GM21825 (cell line): ENCODE results near the gene HSD3B1.
"Not testable (repeated sequence)": the region's sequence is repeated elsewhere in the genome, so short reads cannot be mapped to it uniquely, and the experiment has no call there.

Experiments used
- ATAC-seq: cut with Tn5 transposase; IDR thresholded peaks from one replicate; pipeline ENCODE4 v1.9.1; 2021; ENCODE audit warnings: mild to moderate bottlenecking, moderate library complexity; ENCODE audit not compliant: unreplicated experiment

The HSD3B1 gene

DNA sequence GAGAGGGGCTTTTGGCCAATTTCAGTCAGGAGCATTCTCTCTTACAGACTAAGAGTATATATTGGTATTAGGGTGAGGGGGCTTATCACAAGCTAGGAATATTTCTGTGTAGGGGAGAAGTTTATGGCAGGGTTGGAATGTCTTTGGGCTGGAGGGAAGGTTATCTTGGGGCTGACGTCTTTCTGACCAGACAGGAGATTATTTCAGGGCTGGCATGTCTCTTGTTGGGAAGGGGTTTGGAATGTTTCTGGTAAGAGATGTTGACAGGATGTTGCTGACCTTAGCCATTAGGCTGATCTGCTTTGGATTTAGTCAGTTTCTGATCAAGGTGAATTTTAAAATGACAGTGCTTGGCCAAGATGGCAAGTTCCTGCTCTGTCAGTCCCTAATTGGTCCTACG is 17.8 kb upstream of the HSD3B1 start:
- no peak for ATAC-seq

DNA sequence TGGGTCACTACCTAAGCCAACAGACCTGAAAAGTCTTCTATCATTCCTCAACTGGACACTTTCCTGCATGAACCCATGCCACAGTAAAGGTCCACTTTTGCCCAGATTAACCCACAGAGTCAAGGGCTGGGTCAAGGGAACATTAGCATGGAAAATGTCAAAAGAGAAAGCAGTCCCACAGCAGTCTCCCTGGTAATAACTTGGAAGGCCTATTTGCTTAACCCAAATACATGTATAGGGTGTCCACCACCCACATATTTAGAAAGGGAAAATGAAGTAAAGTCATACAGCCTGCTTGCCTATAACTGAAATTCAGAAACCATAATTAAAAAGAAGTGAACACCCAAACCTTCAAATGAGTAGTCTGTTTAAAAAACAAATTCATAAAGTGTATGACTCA is 16.1 kb upstream of the HSD3B1 start:
- ATAC-seq = no peak

DNA sequence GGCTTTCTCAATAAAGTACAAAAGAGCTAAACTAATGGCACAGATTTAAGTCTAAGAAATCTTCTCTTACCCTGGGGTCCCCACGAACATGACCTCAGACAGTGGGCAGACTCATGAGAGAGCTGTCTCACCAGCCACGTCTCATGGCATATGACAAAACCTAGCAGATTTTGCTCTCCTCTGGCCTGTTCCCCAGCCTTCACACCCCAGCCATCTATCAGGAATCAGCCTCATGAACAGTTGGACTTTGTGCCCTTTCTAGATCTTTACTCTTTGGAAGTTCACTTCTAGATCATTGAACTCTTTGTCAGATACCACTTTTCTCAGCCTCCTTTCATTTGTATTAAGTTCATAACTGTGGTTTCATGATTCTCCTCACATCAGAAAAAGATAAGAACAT is 14.2 kb upstream of the HSD3B1 start:
- no peak for ATAC-seq

DNA sequence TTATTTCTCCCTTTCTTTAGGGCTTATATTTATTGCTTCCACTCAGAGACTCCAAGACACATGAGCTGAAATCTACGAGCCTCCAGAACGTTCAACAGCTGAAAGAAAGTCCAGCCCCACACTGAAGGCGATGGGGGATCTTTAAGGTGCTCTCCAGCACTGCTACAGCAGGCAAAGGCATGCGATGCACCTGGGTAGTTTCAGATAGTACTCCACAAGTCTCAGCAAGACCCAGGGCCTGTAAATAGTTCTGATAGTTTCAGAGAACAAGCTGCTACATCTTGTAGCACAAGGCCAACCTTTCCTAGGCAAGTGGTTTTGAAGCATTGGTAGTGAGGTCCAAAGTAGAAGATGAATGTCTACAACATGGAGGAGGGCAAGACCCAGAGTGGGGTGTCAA is 2.2 kb upstream of the HSD3B1 start:
- ATAC-seq = no peak

DNA sequence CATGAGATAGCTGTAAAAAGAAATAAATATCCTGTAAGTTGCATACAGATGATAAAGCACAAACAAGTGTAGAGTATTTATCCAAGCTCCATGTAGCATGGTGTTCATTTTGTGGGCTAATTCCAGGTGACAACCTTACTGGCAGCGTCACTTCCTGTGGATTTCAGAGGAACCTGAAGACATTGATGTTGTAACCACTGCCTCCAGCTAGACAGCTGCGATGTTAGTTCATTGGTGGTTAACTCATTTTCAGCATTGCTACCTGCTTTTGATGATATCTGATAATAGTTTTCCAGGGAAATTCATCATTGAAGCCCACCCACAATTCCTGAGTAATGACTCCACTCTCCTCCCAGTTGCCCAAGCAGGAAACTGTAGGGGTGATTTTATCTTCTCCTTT is 3.0 kb downstream of the HSD3B1 start:
- ATAC-seq = no peak

DNA sequence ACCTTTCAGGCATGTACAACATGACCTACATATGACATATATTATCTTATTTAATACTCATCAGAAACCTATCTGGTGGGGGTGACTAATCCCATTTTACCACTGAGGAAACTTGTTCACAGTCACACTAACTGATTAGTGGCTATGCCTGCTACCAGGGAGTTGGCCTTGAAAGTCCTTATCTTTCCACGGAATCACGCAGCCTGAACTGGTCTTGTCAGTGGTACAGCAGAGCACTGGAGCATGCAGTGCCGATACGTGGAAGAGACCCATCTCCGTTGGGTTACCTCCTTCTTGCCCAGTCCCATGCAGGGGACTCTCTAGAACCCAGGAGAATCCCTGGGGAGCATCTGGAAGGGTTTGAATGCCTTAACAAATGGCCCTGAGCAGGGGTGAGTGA is 8.2 kb downstream of the HSD3B1 start:
- ATAC-seq = no peak

DNA sequence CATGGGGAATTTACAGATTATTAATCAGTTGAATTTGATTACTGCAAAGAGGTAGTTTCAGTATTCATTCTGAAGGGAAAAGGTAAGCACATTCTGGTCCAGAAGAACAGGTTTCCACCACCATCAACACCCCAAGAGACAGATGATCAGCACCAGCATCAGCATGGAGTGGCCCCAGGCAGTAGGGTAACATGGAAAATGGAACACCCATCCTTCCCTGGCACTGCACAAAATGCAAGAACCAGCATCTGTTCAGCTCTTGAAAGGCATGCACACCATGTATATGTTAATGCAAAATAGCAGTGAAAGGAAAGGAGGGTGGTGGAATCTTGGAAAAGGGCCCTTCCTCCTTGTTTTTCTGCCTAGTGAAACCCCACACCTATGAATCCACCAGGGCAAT is 9.2 kb downstream of the HSD3B1 start:
- ATAC-seq = no peak

DNA sequence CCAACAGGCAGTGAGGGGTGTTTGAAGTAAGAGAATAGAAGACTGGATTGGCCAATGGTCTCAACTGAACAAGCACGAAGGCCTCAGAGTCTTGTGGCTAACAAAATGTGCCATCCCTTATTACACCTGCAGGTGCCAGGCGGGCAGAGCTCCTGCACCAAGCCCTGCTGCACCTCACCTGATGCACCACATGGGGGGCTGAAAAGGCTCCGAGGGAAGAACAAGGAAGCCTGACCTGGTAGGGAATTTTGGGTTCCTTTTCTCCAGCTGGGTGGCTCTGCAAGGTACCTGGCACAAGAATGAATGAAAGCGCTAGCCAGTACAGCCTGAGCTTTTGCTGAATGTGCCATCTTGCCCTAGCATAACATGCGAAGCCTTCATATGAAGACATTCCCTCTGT is 9.7 kb downstream of the HSD3B1 start:
- no peak for ATAC-seq

DNA sequence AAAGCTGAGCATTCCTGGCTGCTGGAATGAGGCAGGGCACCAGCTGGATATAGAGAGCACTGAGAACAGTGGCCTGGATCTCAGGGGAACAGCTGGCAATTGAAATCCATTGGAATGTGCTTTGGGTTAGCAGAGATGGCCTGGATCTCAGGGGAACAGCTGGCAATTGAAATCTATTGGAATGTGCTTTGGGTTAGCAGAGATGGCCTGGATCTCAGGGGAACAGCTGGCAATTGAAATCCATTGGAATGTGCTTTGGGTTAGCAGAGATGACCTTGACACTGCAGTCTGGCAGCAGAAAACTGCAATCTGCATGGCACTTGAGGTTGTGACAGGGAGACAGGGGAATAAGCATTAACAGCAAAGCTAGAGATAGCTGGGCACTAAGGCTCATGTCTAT is 10.7 kb downstream of the HSD3B1 start:
- ATAC-seq = not testable (repeated sequence)

DNA sequence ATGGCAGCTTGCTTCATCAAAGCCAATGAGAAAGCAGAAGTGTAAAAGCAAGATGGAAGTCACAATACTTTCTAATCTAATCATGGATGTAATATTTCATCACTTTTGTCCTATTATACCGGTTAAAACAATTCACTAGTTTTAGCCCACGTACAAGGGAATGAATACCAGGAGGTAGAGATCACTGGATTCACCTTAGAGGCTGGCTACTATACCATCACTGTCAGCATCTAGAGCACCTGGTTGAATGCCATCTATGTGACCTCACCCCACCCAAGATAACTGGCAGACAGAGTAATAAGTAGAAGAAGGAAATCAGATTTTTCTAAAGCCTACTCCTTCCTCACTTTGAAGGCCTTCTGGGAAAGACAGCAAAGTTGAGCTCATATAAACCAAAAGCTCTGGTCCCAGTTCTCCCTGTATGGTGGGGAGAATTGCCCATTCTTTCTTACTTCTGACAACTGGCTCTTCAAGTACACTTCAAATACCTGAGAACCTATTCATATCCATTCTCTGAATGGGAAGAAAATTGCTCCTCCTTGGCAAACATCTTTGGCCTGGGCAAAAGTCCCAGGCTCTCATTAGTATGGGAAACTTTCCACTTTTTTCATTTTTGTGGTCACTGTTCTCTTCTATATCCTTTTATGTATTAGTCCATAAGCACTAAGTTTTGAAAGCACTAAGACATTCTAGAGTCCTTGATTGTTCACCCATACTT is 24.8 kb downstream of the HSD3B1 start:
- no peak for ATAC-seq

DNA sequence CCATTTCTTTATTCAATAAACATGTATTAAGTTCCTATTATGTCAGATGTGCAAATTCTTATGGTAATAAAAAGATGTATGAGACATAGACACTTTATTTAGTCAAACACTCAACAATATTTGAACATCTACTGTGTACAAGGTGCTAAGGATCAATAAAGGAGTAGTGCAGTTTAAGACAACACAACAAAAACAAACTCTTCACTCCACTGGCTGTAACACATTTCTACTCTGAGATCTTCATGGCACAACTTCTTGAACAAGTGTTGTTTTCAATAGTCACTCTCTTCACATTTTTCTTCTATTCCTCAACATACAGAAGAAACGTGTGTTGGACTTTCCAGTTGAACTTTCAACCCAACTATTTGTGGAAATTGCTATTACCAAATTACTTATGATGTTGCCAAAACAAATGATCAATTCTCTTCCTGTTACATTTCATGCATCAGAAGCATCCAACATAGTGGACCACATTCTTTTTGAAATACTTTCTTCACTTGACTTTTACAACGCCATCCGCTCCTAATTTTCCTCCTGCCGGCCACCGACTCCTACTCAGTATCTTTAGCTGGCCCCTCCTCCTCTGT is 25.4 kb downstream of the HSD3B1 start:
- ATAC-seq = no peak

DNA sequence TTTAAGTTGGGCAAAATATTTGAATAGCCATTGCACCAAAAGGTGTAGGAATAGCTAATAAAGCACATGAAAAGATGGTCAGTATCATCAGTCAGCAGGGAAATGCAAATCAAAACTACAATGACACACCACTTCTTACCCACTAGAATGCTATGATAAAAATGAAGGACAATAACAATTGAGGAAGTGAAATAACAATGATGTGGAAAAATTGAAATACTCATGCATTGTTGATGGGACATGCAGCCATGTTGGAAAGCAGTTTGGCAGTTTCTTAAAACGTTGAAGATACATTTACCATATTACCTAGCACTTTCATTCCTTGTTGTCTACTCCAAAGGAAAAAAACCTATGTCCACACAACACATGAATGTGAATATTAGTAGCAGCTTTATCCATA is 28.4 kb downstream of the HSD3B1 start:
- no peak for ATAC-seq

DNA sequence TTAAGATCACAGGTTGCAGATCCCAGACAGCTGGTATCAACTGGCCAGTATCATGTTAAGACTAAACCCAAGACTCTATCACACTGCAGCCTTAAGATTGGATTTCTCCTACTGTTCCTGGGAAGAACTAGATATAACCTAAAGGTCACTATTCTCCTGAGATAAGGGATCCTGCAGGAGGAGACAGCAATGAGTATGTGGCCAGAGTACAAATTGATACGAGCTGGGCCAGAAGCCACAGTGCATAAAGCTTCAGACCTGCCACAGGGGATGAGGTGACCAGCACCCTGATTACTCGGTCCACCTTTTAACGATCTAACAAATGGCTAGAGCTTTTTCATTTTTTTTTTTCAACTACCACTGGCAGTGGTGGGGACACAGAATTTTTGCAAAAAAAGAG is 31.0 kb downstream of the HSD3B1 start:
- ATAC-seq = no peak

DNA sequence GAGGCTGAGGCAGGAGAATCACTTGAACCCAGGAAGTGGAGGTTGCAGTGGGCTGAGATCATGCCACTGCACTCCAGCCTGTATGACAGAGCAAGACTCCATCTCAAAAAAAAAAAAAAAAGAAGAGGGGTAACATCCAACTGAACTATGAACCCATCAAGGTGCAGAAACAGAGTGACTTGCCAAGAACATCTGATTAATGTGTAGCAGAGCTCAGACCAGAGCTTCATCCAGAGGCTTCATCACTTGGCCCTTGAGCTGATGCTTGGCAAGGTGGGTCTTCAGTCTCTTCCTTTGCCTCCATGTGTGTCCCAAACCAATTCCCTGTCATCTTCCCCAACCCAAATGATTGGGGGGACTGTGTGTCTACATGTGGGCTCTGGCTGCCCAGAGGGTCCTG is 32.6 kb downstream of the HSD3B1 start:
- no peak for ATAC-seq

DNA sequence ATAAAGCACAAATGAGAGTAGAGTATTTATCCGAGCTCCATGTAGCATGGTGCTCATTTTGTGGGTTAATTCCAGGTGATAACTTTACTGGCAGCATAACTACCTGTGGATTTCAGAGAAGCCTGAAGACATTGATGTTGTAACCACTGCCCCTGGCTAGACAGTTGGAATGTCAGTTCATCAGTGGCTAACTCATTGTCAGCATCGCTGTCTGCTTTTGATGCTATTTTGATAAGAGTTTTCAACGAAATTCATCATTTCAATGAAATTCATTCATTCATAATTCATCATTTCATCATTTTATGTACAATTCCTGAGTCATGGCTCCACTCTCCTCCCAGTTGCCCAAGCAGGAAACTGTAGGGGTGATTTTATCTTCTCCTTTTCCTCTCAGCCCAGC is 34.4 kb downstream of the HSD3B1 start:
- no peak for ATAC-seq

DNA sequence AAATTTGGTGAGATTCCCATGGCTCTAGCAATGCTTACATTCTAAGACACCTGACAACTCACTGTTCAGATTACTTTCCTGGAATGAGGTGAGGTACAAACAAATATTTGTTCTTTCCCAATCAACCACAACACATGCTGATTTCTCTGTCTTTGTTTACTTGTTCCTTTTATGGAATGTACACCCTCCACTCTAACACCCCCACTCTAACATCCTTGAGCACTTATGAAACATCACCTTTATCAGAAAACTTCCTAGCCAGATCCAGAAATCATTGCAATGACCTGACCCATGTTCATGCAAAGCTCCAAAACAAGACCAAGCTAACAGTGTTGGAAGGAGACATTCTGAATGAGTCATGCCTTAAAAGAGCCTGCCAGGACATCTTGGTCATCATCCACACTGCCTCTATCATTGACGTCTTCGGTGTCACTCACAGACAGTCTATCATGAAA is 35.5 kb downstream of the HSD3B1 start:
- ATAC-seq = no peak

DNA sequence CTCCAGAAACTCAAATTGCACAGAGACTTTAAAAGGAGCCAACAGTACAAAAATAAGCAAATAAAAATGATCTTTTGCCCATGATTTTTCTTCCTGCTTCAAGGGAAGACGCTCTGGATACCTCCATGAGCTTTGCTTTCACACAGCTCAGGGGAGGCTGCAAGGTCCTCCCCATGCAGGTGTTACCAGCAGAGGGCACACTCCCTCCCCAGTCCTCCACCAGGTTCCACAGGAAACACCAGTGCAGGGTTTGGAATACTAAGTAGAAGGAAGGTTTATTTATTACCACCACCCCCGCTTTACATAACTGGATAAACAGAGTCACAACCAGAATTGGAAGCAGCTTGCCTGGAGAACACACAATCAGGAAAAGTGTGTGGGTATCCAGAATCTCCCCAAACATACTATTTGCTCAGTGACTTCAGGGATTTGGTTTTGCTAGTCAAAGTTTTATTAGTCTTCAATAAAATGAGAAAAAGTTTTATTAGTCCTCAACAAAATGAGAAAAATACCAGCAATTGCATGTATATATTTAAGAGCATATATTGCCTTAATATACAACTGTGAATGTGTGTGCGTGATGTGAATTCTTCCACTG is 37.3 kb downstream of the HSD3B1 start:
- no peak for ATAC-seq

DNA sequence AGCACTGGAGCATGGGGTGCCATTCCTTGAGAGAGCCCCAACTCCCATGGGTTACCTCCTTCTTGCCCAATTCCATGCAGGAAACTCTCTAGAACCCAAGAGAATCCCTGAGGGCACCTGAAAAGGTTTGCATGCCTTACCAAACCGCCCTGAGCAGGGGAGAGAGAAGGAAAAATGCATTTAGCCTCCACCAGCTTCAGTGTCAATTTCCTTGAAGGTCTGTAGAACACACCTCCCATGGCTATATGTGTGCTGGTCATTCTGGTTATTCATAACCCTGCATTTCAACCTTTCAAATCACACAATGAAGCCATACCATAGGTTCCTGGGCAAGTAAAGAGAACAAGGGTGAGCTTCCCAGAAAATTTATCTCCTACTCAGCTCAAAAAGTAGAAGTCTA is 39.6 kb downstream of the HSD3B1 start:
- ATAC-seq = no peak

DNA sequence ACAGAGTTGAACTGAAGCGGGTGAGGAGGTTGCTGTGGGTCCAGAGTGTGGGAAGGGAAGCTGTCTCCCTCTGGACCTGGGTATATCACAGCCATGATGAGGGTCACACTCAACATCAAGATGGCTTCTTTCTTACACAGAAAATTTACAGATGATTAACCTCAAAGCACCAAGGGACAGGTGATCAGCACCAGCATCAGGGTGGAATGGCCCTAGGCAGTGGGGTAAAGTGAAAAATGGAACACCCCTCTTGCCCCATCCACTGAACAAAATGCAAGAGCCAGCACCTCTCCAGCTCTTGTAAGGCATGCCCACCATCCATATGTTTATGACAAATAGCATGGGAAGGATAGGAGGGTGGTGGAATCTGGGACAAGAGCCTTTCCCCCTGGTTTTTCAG is 40.3 kb downstream of the HSD3B1 start:
- no peak for ATAC-seq

DNA sequence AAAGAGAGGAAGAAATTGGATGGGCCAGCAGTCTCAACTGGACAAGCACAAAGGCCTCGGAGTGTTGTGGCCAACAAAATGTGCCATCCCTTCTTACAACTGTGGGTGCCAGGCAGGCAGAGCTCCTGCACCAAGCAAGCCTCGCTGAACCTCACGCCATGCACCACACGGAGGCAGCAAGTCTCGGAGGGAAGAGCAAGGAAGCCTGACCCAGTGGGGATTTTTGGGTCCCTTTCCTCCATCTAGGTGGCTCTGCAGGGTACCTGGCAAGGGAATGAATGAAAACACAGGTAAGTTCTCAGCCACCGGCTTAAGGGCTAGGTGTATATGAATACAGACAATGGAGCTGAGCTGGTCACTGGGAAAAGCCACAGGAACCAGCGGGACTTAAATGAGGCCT is 40.8 kb downstream of the HSD3B1 start:
- no peak for ATAC-seq

DNA sequence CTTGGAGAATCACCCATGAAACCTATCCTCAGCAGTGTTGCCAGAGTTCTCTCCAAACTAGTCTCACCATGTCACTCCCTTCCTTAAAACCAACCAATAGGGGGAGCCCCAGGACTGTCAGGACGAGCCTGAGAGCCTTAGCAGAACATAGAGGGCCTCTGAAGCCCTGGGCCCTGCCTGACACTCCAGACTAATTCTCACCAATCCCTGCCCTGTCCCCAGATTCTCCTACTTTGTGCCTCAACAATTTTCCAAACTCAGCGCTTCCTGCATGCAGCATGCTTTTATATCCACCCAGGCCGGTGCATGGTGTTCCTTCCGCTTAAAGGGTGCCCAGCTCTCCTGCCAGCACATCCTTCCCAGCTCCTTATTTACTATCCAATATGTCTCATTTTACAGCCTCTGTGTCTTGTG is 42.7 kb downstream of the HSD3B1 start:
- no peak for ATAC-seq

DNA sequence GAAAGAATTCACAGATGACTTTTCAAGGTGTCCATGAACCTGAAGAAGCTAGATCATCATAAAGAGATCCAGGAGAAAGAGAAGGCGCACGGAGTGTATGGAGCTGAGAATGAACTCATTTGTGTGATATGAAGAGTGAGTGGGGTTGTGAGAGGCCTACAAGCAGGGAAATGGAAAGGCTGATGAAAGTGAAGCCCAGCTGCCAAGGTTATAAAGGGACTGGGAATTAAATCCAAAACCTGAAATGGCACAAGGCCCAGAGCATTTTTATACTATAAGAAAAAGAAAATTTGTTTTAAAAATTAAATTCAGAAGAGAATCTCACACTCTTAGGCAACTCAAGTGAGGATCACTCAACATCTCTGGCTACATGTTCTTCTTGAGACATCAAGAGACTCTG is 43.4 kb downstream of the HSD3B1 start:
- no peak for ATAC-seq

DNA sequence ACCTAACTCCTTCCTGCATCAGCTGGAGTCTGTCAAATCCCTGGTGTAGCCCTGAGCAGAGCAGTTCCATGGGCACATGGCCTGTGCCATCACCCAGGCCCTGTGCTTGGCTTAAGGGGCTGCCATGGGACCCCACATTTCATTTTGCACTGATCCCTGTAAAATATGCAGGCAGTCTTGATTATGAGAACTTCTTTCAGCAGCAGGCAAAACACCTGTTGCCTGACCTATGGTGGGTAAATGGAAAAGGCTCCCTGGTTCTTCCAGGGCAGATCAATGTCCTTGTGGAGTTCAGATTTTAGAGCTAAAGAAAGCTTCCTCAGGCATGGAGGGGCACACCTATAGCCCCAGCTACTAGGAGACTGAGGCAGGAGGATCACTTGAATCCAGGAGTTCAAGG is 44.2 kb downstream of the HSD3B1 start:
- no peak for ATAC-seq
